Mesenchymal stem cell (in vitro differentiated cells and primary cell): Measurements from ENCODE around the gene YIF1A.

Experiments used
- DNase-seq: peaks from one replicate; pipeline ENCODE4 v3.0.0-alpha.2; 2013
- H2AFZ ChIP-seq: one replicate; pipeline ENCODE4 v1.6.1; 2013; ENCODE audit warnings: low read depth, mild to moderate bottlenecking, control low read depth, inconsistent platforms, low read length, moderate library complexity
- H2AK5ac ChIP-seq: 2 replicates; pipeline ENCODE4 v1.6.1; 2013; ENCODE audit warnings: low read length, moderate library complexity, mild to moderate bottlenecking, inconsistent platforms; ENCODE audit not compliant: severe bottlenecking
- H2BK120ac ChIP-seq: one replicate; pipeline ENCODE4 v1.6.1; 2013; ENCODE audit warnings: low read depth, mild to moderate bottlenecking, inconsistent platforms, low read length, moderate library complexity
- H2BK12ac ChIP-seq, 2 experiments: one replicate each; pipeline ENCODE4 v1.6.1; 2013; ENCODE audit warnings: inconsistent platforms in 2 of 2, low read length in 2 of 2, mild to moderate bottlenecking in 2 of 2, moderate library complexity in 2 of 2, control low read depth in 1 of 2
- H2BK15ac ChIP-seq: one replicate; pipeline ENCODE4 v1.6.1; 2013; ENCODE audit warnings: mild to moderate bottlenecking, low read depth, inconsistent platforms; ENCODE audit not compliant: poor library complexity, severe bottlenecking
- H2BK5ac ChIP-seq: 2 replicates; pipeline ENCODE4 v1.6.1; 2013; ENCODE audit warnings: low read depth, mild to moderate bottlenecking, low read length, control low read depth, inconsistent platforms; ENCODE audit not compliant: poor library complexity, severe bottlenecking
- H3K14ac ChIP-seq, 2 experiments: one replicate each; pipeline ENCODE4 v1.6.1; 2013; ENCODE audit warnings: inconsistent platforms in 2 of 2, low read length in 2 of 2, control low read depth in 1 of 2, mild to moderate bottlenecking in 1 of 2, moderate library complexity in 1 of 2
- H3K18ac ChIP-seq, 2 experiments: one replicate each; pipeline ENCODE4 v1.6.1; 2013; ENCODE audit warnings: inconsistent platforms in 2 of 2, low read length in 2 of 2, control low read depth in 1 of 2, low read depth in 1 of 2, mild to moderate bottlenecking in 1 of 2
- H3K23ac ChIP-seq, 2 experiments: one replicate each; pipeline ENCODE4 v1.6.1; 2013; ENCODE audit warnings: inconsistent platforms in 2 of 2, low read length in 2 of 2, mild to moderate bottlenecking in 2 of 2, moderate library complexity in 2 of 2, control low read depth in 1 of 2
- H3K27ac ChIP-seq: 2 replicates; pipeline ENCODE4 v1.5.1; 2013; ENCODE audit warnings: mild to moderate bottlenecking, moderate library complexity, low read length, control low read depth, inconsistent platforms; ENCODE audit not compliant: poor library complexity, severe bottlenecking
- H3K27me3 ChIP-seq, 2 experiments: 2 replicates each; pipeline versions ENCODE4 v1.6.1 to v1.7.0; 2013; ENCODE audit warnings: low read length in 2 of 2, mild to moderate bottlenecking in 2 of 2, moderate library complexity in 2 of 2, control low read depth in 1 of 2, inconsistent platforms in 1 of 2; ENCODE audit not compliant: control insufficient read depth in 1 of 2, insufficient read depth in 1 of 2
- H3K36me3 ChIP-seq, 2 experiments: 2 replicates each; pipeline versions ENCODE4 v1.6.1 to v1.7.0; 2013; ENCODE audit warnings: low read length in 2 of 2, control low read depth in 1 of 2, inconsistent platforms in 1 of 2, low read depth in 1 of 2, mild to moderate bottlenecking in 1 of 2; ENCODE audit not compliant: insufficient read depth in 2 of 2, control insufficient read depth in 1 of 2
- H3K4ac ChIP-seq, 2 experiments: one replicate each; pipeline ENCODE4 v1.6.1; 2013; ENCODE audit warnings: inconsistent platforms in 2 of 2, low read length in 2 of 2, mild to moderate bottlenecking in 2 of 2, moderate library complexity in 2 of 2, control low read depth in 1 of 2, low read depth in 1 of 2
- H3K4me1 ChIP-seq: 2 replicates; pipeline ENCODE4 v1.6.1; 2013; ENCODE audit warnings: low read depth, low read length, control low read depth; ENCODE audit not compliant: control insufficient read depth, insufficient read depth
- H3K4me2 ChIP-seq: 2 replicates; pipeline ENCODE4 v1.6.1; 2013; ENCODE audit warnings: low read length, mild to moderate bottlenecking, inconsistent platforms; ENCODE audit not compliant: poor library complexity, severe bottlenecking
- H3K4me3 ChIP-seq, 2 experiments: 2 replicates each; pipeline versions ENCODE4 v1.5.1 to v1.7.0; 2013; ENCODE audit warnings: low read length in 2 of 2, mild to moderate bottlenecking in 2 of 2, control low read depth in 1 of 2, low read depth in 1 of 2; ENCODE audit not compliant: insufficient read depth in 1 of 2
- H3K79me1 ChIP-seq: replicated peaks from 2 replicates; pipeline ENCODE4 v1.6.1; 2013; ENCODE audit warnings: mild to moderate bottlenecking, control low read depth, low read length, inconsistent platforms; ENCODE audit not compliant: poor library complexity, severe bottlenecking
- H3K9ac ChIP-seq: 2 replicates; pipeline ENCODE4 v1.7.0; 2013; ENCODE audit warnings: mild to moderate bottlenecking, low read length, moderate library complexity
- H3K9me3 ChIP-seq: 2 replicates; pipeline ENCODE4 v1.7.0; 2013; ENCODE audit warnings: mild to moderate bottlenecking, low read length; ENCODE audit not compliant: control insufficient read depth
- H4K8ac ChIP-seq: one replicate; pipeline ENCODE4 v1.6.1; 2013; ENCODE audit warnings: inconsistent platforms, mild to moderate bottlenecking, low read length, moderate library complexity
- H4K91ac ChIP-seq: one replicate; pipeline ENCODE4 v1.6.1; 2013; ENCODE audit warnings: mild to moderate bottlenecking, low read length, inconsistent platforms
- WGBS: methylation state at CpG from one replicate; pipeline ENCODE4 v1.1.7; 2013; ENCODE audit warnings: mixed read lengths; 5-methylcytosine and 5-hydroxymethylcytosine counted together

Gene YIF1A

GRCh38 chr11:66268952-66269905, 19.7 kb downstream of the YIF1A start:
- peak overlapping the region; percentile 90 to 97 for H3K4me3 ChIP-seq
- peak overlapping the region; percentile 88 for H4K91ac ChIP-seq
- peak overlapping the region; percentile 91 to 96 for H3K4ac ChIP-seq
- H3K14ac ChIP-seq, result peak overlapping the region in 1 of 2 experiments; percentile 72
- H3K9me3 ChIP-seq, result no peaks in the 10 kb centered on the region
- H3K4me2 ChIP-seq, result peak overlapping the region; percentile 88
- peak; percentile 75 for DNase-seq
- H3K36me3 ChIP-seq, result peaks cover 56 to 64% of the 10 kb centered on the region in 2 experiments
- H2BK15ac ChIP-seq, result peak overlapping the region; percentile 3
- H3K18ac ChIP-seq, result peak overlapping the region; percentile 88 to 96
- peaks cover 25% of the 10 kb centered on the region for H3K79me1 ChIP-seq
- H2AFZ ChIP-seq, result no peak overlapping the region
- peaks cover 11% of the 10 kb centered on the region for H3K4me1 ChIP-seq
- peak overlapping the region; percentile 98 for H3K9ac ChIP-seq
- H4K8ac ChIP-seq, result peak overlapping the region; percentile 59
- H3K27me3 ChIP-seq, result no peaks in the 10 kb centered on the region
- peak overlapping the region; percentile 82 for H3K27ac ChIP-seq
- WGBS, result 6% methylated on average over 32 of the region's 32 CpGs
- no peak overlapping the region for H3K23ac ChIP-seq
- peak overlapping the region; percentile 79 for H2AK5ac ChIP-seq
- H2BK120ac ChIP-seq, result peak overlapping the region; percentile 99
- no peak overlapping the region for H2BK5ac ChIP-seq
- H2BK12ac ChIP-seq, result peak overlapping the region in 1 of 2 experiments; percentile 0

- Histone ChIP-seq H3K4me3 (peak within 1 kb of the TSS; percentile 90 to 97), H3K4me2 (peak within 1 kb of the TSS; percentile 88), H3K14ac (peak within 1 kb of the TSS in 1 of 2 experiments; percentile 95), H3K9ac (peak within 1 kb of the TSS; percentile 98), H3K79me1 (peaks cover 25% of the 10 kb centered on the region), H3K4ac (peak within 1 kb of the TSS; percentile 93 to 96), H3K18ac (peak within 1 kb of the TSS; percentile 96 to 97), H3K23ac (no peak within 1 kb of the TSS), H4K8ac (peak within 1 kb of the TSS; percentile 99), H2BK120ac (peak within 1 kb of the TSS; percentile 99), H2BK15ac (peak within 1 kb of the TSS; percentile 99), H2AFZ (peak within 1 kb of the TSS; percentile 15), H3K27ac (peak within 1 kb of the TSS; percentile 83), H2AK5ac (peak within 1 kb of the TSS; percentile 79), H3K36me3 (peaks cover 56 to 64% of the 10 kb centered on the region in 2 experiments), H3K9me3 (no peaks in the 10 kb centered on the region), H2BK5ac (no peak within 1 kb of the TSS), H3K27me3 (no peaks in the 10 kb centered on the region), H4K91ac (peak within 1 kb of the TSS; percentile 97), H3K4me1 (peaks cover 11% of the 10 kb centered on the region), H2BK12ac (peak within 1 kb of the TSS in 1 of 2 experiments; percentile 0)
- DNase-seq, result peak; percentile 99
- WGBS, result under 1% methylated on average over 46 of the region's 64 CpGs
Measured at GRCh38 chr11:66268244-66268951, 20.5 kb downstream of the YIF1A start, which contains the start of gene RAB1B. Gene RAB1B (plus strand): TSS chr11:66268639. CDS start chr11:66268680, 41 bp downstream.

GRCh38 chr11:66267379-66268243, 21.3 kb downstream of the YIF1A start:
- peak overlapping the region in 1 of 2 experiments; percentile 68 for H3K14ac ChIP-seq
- peaks cover 11% of the 10 kb centered on the region for H3K4me1 ChIP-seq
- H2BK5ac ChIP-seq, result no peak overlapping the region
- peak overlapping the region; percentile 34 to 79 for H3K4ac ChIP-seq
- peak overlapping the region; percentile 83 for H3K27ac ChIP-seq
- H3K4me2 ChIP-seq, result peak overlapping the region; percentile 81
- peak; percentile 89 for DNase-seq
- H4K8ac ChIP-seq, result peak overlapping the region; percentile 82
- H2BK12ac ChIP-seq, result no peak overlapping the region
- H2BK15ac ChIP-seq, result peak overlapping the region; percentile 92
- H3K27me3 ChIP-seq, result no peaks in the 10 kb centered on the region
- peak overlapping the region; percentile 53 for H2AK5ac ChIP-seq
- no peak overlapping the region for H2AFZ ChIP-seq
- H3K4me3 ChIP-seq, result peak overlapping the region; percentile 59 to 97
- peak overlapping the region; percentile 61 to 85 for H3K18ac ChIP-seq
- WGBS, result 1% methylated on average over 56 of the region's 61 CpGs
- H3K9me3 ChIP-seq, result no peaks in the 10 kb centered on the region
- H3K79me1 ChIP-seq, result peaks cover 26% of the 10 kb centered on the region
- H3K36me3 ChIP-seq, result peaks cover 55 to 64% of the 10 kb centered on the region in 2 experiments
- H3K23ac ChIP-seq, result no peak overlapping the region
- H2BK120ac ChIP-seq, result peak overlapping the region; percentile 66
- peak overlapping the region; percentile 98 for H3K9ac ChIP-seq
- H4K91ac ChIP-seq, result peak overlapping the region; percentile 37
